Dedifferentiated amniotic fluid mesenchymal stem cell (primary cell): Measurements from ENCODE around the gene APC.
A peak's percentile ranks its signal among the peaks of the same experiment; 100 is the strongest.

ENCODE experiments used
- DNase-seq: peaks from one replicate; pipeline ENCODE4 v3.0.0-alpha.2; 2016; ENCODE audit errors: extremely low spot score

The APC gene

DNA sequence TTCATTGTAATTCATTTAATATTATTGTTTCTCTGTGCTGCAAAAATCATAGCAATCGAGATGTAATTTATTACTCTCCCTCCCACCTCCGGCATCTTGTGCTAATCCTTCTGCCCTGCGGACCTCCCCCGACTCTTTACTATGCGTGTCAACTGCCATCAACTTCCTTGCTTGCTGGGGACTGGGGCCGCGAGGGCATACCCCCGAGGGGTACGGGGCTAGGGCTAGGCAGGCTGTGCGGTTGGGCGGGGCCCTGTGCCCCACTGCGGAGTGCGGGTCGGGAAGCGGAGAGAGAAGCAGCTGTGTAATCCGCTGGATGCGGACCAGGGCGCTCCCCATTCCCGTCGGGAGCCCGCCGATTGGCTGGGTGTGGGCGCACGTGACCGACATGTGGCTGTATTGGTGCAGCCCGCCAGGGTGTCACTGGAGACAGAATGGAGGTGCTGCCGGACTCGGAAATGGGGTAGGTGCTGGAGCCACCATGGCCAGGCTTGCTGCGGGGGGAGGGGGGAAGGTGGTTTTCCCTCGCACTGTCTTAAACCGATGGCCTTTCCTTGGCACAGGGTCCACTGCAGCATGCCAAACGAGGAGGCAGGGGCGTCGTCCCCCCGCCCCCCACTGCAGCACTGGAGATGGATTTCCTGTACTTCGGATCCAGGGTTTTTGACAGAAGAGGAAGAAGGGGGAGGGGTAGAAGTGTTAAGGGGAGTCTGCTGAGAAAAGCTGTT is at the start of gene APC:
Gene APC, plus strand, starts transcription at position 423 of the 728 bp plus-strand sequence. CDS start 17,006 bp downstream, outside the sequence.
- peak; percentile 89 for DNase-seq

DNA sequence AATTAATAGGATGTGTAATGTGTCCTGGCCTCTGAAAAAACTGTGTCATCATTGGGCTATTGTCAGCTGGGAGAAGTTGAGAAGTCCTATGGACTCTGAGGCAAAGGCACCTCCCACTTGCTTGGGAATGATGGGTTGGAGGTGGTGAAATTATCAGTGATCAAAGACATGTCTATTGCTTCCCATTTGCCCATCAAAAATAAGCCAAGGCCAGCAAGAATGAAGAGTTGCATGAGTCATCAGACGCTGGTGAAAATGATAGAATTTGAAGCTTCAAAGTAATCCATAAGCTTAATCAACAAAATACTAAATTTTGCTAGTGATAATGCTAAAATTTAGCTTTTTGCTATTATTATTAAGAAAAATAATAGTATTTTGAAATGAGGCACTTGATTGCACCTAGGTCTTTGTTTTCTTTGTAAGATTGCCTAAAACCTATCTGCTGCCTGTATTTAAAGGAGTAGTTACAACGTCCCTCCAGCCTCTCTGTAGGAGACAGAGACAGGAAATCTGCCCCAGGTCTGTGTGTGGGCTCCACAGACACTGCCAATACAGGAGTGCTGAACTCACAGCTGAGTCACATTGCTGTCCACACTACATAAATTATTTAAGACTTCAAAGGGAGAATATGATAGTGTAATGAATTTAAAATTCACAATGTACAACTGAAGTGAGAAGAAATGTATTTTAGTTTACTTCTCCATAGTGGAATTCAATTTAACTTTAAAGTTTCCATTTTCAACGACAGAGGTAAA is 48.4 kb upstream of the APC start:
- no peak for DNase-seq

DNA sequence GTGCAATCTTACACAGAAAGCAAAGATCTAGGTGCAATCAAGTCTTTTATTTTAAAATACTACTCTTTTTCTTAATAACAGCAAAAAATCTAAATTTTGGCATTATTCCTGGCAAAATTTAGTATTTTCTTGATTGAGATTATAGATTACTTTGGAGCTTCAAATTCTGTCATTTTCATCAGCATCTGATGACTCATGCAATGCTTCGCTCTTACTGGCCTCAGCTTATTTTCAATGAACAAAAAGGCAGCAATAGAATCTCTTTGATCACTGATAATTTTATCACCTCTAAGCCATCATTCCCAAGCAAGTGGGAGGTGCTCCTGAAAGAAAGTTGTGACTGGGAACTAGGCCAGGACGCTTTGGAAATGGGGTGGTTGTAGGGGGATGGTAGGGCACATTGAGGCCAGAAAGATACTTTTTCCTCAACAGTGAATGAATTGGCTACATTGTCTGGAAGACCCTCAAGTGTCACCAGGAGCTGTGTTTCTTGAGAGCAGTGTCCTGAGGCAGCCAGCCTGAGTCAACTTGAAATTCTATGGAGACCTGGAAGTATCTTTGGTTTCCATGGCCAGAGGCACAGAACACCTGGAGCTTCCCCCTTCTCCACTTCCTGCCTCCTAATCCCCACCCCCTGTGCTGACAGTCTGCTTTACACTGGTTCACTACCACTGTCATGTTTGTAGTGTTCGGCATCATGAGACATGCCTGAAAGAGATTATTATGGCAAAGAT is 46.9 kb upstream of the APC start:
- no peak for DNase-seq

DNA sequence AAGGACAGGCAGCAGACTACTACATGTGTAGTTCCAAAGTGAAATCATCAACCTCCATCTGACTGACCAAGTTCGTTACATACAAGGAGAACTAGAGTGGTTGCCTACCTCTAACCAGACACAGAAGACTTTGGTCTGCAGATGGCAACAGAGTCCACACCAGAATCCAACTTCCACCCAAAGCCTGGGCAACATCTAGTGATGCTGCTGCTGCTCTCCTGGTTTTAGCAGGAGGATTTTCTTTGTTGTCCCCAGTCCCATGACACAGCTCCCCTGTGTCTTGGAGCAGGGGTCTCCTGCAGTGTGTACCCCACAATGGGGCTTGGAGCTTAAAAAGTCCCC is 46.4 kb upstream of the APC start:
- DNase-seq, result no peak

DNA sequence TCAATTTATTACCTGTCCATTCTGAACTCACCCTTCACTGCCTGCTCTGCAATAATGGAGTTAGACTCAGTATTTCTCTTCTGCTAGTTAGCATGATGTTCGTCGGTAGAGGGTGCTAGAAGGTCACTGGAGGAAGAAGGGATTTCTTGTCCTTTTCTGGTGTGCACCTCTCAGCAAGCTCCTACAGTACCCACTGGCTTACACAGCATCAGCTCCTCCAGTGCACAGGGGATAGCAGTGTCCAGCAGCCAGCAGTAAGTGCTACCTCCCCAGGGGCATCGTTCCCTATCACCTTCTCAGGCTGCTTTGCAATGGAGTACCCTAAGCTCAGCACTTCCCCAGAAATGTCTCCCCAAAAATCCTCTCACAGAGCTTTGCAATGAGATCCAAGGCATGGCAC is 45.9 kb upstream of the APC start:
- no peak for DNase-seq

DNA sequence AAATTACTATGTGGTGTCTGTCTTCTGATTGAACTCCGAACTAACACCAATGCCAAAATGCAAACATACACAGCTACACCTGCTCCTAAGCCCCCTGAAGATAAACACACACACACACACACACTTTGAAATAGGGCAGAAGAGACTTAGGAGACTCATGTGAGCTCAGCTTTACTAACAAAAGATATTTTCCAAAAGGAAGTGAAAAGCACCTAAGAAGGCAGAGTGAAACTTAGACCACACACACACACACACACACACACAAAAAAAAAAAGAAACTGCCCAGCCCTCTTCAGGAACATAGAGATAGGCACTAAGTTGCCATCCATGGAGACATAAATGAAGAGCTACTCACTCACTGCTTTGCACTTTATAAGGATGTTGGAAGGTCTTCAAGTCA is 45.2 kb upstream of the APC start:
- DNase-seq, result no peak

DNA sequence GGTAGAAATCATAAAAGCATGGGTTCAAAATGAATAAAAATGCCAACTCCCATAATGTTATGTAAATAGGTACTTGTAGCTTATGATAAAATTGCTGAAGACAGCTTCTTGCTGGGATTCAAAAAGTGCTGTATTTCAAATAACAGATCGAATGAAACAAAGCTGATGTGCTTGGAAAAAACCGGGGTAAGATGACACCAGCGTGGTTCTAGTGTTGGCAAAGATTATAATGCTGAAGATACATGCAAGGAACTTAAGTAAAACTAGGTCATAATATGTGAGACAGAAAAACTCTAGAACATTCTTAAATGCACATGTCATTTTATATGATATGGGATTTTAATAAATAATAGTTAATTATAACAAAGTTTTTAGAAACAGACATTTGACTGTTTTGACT is 44.4 kb upstream of the APC start:
- no peak for DNase-seq

DNA sequence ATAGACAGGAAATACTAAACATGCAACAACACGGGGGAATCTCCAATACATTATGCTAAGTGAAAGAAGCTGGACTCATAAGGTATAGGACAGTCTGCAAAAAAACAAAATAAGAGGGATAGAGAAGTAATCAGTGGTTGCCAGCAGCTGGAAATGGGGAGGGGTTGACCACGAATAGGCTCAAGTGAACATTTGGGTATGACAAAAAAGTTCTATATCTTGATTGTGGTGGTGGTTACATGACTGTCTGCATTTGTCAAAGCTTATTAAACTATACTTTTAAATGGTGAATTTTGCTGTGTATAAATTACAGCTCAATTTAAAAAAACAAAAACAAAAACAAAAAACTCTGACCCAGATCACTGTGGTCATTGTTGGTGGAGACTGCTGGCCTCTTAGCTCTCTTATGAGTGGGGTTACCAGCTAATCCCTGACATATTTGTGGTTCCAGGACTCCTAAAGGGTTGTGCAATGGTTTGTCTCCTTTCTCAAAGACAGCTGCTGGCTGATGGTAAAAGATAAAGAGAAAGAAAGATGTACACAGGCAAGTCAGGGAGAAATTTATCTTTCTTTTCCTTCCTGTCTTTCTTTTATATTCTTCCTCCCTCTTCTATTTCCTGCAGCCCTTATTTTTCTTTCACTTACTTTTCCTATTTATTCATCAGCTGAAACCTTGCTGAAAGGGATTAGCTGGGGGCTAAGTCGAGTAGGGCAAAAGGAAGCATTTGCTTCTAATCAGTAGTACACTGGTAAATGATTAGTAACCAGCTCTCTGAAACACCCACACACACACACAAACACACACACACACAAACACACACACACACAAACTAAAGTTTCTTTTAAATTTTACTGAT is 42.6 kb upstream of the APC start:
- peak; percentile 77 for DNase-seq

DNA sequence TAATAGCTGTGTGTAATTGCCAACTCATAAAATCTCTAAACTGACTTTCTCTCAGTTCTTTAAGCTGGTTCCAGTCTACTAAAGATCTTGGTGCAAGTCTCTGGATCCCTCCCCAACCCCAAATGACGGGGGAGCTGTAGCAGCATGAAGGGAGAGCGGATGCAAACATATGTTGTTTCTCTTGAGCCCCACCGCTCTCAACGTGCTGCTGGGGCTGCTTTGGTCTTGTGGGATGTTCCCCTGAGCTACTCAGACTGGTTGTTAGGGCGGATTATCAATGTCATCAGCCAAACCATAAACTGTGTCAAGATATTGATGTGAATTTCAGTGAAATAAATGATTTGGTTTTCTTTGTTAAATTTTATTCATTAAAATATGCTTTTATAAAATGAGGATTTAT is 40.9 kb upstream of the APC start:
- no peak for DNase-seq

DNA sequence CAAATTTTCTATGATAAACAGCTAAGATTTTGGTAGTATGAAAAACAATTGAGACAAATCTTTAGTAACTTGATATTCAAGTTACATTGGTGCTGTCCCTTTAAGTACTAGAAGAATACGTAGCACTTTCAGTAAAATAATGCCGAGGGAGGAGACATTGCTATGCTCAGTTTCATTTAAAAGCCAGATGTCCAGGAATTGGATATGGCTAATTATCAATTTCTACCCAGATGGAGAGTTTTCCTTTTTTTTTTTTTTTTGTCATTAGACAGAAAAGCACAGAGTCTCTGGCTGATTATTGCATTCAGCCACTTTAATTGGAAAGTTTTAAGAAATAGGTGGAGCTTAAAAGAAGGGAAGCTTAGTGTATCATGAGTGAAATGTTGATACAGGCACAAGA is 40.4 kb upstream of the APC start:
- no peak for DNase-seq

DNA sequence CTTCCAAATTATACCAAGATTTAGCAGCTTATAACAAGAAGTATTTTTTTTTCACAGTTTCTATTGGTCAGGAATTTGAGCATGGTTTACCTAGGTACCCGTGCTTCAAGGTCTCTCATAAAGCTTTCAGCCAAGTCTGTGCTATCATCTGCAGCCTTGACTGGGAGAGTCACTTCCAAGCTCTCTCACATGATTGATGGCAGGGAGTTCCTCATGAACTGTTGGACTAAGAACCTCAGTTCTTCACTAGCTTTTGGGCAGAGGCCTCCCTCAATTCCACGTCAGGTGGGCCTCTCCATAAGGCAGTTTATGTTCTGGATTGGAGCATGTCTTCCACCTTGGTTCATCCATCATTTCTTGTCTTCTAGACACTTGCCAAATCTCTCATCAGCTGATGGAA is 39.9 kb upstream of the APC start:
- no peak for DNase-seq

DNA sequence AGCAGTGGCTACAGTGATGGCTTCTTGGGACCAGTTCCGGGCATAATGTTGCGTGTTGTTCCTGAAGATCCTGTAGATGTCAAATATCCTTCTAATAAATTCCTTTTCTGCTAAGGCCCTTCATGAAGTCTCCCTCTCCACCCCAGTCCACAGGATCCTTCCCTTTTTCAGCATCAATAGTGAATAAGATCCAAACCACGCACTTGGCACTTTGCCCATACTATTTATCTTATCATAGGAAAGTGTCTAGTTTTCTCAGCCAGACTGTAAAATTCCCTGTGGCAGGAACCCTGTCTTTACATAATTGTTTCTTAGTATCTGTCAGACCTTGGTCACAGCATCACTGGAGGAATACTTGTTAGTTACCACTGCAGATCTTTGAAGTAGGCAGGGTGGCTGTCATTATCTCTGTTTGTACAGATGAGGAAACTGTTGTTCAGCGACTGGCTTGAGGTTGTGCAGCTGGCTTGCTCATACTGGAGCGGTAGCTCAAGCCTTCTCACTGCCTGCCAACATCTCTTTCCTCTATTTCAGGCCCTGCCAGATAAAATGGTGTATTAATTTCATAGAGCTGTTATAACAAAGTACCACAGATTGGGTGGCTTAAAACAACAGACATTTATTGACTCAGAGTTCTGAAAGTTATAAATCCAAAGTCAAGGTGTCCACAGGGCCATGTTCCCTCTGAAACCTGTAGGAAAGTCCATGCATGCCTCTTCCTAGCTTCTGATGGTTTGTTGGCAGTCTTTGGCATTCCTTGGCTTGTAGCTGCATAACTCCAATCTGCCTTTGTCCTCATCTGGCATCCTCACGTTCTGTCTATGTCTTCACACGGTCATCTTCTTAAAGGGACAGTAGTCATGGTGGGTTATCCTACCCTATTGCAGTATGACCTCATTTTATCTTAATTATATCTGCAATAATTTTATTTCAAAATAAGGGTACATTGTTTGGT is 33.5 kb upstream of the APC start:
- no peak for DNase-seq

DNA sequence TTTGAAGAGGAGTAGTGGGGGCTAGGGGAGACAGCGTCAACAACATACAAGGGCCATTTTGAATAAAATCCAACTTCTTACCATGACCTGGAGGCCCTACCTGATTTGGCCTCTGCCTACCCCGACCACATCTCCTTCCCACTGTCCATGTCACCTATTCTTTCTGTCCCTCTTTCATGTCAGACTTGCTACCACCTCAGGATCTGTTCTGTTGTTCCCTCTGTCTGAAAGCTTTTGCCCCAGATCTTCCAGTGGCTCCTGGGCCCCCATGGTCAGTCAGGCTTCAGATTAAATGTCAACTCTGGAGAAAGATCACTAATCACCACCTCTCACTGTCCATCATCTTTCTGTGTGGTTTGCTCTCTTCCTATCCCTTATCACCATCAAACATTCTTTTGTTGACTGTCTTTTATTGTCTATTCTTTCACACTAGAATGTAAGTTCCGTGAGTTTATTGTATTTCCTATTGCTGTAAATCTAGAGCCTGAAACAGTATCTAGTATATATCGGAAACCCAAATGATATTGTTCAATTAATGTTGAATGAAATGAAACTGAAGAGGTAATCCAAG is 31.2 kb upstream of the APC start:
- no peak for DNase-seq

DNA sequence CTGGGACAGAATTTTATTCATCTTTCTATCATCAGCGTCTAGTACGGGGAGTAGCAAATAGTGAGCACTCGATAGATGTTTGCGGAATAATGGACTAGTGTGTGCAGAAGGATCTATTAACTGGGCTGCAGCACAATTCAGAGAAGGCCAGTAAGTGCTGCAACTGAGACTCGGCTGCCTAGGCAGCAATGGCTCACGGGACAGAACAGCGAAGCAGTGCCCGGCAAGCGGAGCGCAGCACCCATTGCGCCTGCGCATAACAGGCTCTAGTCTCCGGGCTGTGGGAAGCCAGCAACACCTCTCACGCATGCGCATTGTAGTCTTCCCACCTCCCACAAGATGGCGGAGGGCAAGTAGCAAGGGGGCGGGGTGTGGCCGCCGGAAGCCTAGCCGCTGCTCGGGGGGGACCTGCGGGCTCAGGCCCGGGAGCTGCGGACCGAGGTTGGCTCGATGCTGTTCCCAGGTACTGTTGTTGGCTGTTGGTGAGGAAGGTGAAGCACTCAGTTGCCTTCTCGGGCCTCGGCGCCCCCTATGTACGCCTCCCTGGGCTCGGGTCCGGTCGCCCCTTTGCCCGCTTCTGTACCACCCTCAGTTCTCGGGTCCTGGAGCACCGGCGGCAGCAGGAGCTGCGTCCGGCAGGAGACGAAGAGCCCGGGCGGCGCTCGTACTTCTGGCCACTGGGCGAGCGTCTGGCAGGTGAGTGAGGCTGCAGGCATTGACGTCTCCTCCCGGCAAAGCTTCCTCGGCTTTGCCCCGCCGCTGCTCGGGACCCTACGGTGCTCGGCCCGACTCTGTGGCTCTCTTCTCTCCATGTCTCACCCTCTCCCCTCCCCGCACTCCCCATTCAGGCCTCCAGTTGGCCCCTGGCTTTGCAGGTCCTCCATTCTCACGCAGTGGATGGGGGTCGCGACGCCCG is 30.2 kb upstream of the APC start:
- peak; percentile 99 for DNase-seq

DNA sequence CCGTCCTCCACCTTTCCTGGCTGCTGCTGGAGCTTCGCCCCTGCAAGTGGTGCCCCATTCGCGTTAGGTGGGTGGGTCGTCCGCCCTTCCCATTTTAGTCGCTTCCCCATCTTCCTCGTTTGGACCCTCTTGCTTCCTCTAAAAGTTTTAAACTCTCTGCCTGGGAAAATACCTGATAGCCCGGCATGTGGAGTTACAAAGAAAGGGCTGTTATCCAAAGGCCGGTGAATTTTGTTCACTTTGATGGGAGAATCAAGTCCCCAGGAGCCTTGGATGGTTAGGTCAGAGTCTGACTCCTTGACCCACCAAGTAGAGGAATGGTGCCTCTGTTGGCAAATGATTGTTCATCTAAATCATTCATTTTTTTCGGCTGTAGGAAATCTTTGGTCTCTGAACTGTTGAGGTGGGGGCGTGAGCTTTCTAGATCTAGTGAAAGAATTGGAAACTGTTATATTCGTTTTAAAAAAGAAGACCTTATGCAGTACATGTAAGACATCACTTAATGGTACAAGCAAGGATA is 29.5 kb upstream of the APC start:
- no peak for DNase-seq

DNA sequence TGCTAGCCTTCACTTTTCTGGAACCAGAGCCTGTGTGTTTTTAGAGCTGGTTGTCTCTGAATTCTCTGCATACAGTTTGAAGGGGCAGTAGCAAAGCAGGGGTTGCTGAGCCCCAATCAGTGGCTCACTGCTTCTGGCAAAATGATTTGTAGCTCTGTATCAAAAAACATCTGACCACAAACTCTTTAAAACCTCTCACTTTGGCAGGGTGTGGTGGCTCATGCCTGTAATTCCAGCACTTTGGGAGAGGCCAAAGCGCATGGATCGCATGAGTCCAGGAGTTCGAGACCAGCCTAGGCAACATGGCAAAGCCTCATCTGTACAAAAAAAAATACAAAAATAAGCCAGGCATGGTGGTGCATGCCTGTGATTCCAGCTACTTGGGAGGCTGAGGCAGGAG is 28.3 kb upstream of the APC start:
- DNase-seq, result no peak

DNA sequence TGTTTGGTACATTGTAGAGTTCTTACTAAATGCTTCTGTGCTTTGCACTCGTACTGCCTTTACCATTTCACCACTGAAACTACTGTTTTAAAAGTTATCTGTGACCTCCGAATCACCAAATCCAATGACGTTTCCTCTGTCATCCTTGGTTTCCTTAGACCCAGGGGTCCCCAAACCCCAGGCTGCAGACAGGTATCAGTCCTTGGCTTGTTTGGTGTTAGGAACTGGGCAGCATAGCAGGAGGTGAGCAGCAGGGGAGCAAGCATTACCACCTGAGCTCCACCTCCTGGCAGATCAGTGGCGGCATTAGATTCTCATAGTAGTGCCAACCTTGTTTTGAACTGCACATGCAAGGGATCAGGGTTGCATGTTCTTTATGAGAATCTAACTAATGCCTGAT is 26.8 kb upstream of the APC start:
- no peak for DNase-seq

DNA sequence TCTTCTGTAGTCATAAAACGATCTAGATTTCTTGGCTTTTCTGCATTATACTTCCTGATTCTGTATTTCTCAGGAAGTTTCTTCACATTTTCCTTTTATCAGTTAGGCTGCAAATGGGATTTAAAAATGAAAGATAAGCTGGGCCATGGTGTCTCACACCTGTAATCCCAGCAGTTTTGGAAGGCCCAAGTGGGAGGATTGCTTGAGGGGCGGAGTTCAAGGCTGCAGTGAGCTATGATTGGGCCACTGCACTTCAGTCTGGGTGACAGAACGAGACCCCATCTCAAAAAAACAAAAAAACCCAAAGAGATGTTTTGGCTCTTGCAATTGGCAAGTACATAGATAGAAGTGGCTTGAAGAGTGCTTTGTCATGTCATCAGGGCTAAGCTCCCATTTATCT is 26.2 kb upstream of the APC start:
- DNase-seq, result no peak

DNA sequence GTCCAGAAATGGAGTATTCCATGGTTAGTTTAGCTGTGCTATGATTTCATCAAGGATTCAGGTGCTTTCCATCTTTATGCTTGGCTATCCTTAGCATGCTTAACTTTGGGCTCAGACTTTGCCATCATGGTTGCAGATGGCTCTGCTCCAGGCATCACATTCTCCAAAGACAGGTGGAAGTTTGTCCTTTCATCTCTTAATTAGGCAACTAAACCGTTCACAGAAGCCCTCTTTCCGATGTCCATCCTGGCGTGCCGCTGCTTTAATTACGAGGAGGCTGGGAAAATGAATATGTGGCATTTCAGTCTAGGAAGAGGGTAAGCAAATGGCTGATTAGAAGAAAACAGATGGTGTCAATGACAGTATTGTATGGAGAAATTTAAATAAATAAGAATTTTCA is 24.5 kb upstream of the APC start:
- DNase-seq, result no peak
